HG02763 (cell line): ENCODE results near the gene ARSB.
"Not testable (repeated sequence)": the region's sequence is repeated elsewhere in the genome, so short reads cannot be mapped to it uniquely, and the experiment has no call there.

Experiments used
- ATAC-seq: cut with Tn5 transposase; IDR thresholded peaks from one replicate; pipeline ENCODE4 v1.9.1; 2021; ENCODE audit warnings: mild to moderate bottlenecking, moderate library complexity; ENCODE audit not compliant: unreplicated experiment

The ARSB gene

GRCh38 chr5:78785454-78785853 lies 199.7 kb downstream of the ARSB start:
- ATAC-seq, result no peak

GRCh38 chr5:78783434-78784130 lies 201.5 kb downstream of the ARSB start:
- no peak for ATAC-seq

DNA sequence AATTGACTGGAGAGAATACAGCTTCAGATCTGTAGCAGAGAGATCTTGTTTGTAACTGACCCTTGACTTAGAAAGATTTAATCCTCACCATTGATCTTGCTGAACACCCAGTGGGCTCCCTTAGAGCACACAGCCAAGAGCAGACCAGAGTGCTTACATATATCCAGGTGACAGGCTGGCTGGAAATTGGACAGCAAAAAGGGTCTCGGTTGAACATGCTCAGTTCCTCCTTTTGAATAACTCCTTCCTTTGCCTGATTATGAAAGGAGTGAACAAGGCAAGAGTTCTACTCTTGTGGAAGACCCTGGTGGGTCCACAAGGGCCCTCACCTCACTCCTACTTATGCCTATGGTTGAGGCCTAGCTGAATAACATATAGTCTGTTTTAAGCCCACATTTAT lies 202.4 kb downstream of the ARSB start:
- ATAC-seq, result no peak

- no peak for ATAC-seq
Measured at GRCh38 chr5:78781611-78782286, 203.4 kb downstream of the ARSB start.

DNA sequence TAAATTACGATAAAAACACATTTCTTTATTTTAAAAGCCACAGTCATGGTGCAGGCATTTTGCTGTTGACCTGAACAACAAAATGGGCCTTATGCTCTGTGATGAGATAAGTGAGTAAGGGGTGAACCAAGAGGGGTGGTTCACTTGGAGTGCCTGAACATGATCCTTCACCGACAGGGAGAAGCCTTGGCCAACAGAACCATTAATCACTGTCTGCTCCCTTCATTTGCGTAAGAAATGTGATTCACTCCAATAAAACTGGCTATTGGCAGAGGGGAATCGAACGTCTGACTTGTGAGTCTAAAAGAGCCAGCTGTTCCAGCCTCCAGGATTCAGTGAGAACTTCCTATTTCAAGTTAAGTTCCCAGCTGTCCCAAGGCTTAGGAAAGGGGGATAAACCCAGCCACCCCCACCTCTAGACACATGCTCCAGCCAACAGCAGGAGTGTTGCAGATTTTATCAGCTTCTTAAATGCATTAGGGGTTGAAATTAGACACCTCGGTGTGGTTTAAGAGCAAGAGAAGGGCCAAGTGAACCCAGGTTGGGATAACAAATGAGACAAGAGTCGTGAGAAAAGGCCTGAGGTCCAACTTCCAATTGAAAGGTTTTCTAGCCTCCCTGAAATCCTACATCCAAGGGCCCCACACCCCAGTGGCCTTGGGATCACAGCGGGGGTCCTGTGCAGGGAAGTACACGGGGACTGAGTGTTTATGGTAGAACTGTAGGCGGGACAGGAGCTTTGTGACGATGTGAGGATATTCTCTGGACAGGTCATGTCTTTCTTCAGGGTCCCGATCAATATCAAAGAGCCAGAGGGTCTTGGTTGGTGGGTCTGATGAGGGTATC lies 205.1 kb downstream of the ARSB start:
- no peak for ATAC-seq

DNA sequence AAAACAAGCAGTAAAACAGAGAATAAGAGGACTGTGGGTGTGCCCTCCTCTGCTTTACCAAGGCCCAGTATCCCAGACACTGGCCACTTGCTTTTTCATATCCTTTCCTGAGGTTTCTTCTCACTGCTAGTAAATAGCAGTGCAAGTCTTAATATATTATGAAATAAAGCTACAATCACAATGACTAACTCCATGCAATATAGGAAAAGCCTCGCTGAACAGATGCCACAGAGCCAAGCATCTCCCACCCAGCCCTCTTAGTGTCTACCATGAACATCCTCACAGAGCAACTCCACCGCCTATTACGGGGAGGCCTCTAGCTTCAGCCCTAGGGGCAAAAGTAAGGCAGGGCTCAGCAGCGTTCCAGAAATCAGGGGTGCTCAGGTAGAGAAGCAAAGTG lies 205.8 kb downstream of the ARSB start:
- ATAC-seq, result no peak

- no peak for ATAC-seq
Measured at GRCh38 chr5:78778538-78778937, 206.6 kb downstream of the ARSB start.

GRCh38 chr5:78777901-78778300 lies 207.2 kb downstream of the ARSB start:
- ATAC-seq, result no peak

DNA sequence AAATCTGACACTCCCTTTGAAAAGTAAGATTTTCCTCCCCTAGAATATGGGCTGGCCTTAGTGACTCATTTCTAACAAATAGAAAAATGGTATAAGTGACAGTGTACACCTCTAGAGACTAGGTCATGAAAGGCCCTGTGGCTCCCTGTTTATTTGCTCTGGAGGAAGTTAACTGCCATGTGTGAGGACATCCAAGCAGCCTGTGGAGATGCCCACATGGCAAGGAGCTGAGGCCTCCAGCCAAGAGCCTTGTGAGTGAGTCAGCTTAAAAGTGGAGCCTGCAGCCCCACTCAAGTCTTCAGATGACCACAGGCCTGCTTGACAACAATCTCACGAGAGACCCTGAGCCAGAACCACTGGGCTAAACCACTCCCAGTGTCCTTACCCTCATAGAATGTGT lies 208.5 kb downstream of the ARSB start:
- no peak for ATAC-seq

DNA sequence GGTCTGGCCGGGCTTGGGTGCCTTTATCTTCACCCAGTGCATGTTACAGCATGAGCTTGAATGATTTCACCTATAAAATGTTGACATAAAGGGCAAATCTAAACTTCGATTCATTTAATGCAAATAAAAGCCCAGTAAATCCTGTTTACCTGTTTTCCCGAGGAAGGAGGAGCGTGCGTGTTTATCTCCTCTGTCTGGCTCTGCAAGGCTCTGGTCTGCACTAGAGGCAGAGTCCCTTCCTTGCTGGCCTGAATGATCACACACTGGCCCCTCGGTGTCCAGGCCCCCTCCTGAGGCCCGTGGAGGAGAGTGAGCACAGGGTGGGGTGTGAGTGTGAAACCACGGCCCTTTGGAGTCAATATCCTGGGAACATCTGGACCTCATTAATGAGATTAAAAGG lies 211.5 kb downstream of the ARSB start:
- no peak for ATAC-seq

DNA sequence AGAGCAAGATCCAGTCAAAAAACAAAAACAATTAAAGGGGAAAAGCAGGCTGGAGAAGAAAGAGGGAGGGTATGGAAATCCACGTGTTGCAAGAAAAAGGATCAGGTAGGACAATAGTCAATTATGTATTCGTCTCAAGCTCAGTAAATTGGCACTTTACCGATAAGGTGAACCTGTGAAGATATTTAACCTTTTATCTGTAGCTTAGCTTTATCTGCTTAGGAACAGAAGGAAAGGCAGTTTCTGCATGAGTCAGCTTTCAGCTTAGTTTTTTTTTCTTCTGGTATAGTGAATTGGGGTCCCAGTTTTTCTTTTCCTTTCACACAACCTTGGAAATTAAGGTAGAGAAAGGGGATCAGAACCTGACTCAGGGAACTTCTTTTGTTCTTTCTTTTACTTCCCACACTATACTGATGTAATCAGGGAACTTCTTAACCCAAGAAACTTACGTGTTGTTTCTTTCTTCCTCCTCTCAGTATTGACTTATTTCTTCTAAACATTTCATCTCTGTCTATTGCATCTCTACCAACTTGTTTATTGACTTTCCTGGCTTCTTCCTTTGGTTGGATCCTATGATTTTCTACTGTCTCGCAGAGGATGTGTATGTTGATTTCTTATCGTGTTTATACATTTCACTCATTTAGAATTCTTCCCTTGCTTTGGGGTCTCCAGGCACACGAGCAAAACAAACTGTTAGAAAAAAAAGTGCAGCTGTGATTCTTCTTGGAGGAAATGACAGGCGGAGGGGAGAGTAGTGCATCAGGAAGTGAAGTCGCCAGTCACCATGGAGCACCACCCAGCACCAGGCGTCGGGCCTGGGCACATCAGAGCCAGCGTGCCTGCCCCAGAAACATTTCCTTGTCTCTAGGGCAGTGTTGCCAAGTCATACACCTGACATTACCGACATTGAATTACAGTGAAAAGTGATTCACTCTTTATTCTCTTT lies 213.6 kb downstream of the ARSB start:
- no peak for ATAC-seq

DNA sequence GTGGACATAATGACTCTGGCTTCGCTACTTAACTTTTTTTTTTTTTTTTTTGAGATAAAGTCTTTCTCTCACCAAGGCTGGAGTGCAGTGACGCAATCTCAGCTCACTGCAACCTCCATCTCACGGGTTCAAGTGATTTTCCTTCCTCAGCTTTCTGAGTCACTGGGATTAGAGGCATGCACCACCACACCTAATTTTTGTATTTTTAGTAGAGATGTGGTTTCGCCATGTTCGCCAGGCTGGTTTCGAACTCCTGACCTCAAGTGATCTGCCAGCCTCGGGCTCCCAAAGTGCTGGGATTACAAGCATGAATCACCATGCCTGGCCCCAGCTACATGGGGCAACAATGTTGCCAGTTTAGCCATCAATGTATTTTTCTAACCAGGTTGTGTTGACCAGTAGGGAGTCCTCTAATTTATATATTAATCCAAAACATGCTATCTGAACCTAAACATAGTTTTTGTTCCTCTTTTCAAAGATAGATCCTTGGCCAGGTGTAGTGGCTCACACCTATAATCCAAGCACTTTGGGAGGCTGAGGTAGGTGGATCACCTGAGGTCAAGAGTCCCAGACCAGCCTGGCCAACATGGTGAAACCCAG lies 216.2 kb downstream of the ARSB start:
- ATAC-seq, result no peak

DNA sequence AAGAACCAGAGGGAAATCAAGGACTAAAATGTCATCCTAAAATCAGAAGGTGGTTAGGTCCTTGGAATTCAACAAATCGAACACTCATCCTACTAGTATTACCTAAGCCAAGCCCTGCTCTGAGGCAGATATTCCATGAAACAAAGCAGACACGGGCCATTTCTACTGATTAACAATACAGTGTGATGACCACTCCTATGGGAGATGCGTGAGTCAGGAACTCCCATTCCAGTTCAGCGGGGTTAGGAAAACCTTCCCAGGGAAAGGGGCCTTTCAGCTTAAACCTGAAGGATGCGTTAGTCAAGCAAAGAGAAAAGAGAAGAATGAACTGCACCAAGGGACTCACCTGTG lies 218.7 kb downstream of the ARSB start:
- ATAC-seq, result no peak

DNA sequence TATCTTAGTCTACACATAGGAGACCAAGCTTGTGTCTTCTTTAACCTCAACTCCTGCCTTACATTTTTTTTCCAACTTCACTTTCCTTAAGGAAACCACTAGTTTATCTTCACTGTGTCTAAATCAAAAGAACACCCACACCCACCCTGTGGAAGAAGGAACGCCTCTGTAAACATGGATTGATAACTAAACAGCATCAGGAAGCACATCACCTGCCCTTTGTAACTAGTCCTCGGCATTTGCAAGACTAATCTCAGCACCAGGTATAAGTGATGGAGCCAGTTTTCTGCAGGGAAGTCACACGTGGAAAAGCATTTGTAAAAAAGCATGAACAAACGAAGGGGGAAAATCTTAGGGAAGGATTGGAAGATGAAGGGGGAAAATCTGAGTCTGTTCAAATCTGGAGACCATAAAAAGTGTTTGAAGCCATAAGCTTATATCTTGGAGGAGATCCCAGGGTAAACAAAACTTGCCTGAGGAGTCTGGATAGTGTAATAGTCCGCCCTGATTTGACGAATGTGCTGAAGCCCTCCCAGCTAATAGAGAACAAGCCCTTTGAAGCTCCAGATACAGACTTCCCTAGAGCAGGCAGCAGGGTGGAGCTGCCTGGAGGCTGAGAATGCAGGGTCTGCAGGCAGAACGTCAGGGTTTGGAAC lies 219.2 kb downstream of the ARSB start:
- ATAC-seq, result no peak

DNA sequence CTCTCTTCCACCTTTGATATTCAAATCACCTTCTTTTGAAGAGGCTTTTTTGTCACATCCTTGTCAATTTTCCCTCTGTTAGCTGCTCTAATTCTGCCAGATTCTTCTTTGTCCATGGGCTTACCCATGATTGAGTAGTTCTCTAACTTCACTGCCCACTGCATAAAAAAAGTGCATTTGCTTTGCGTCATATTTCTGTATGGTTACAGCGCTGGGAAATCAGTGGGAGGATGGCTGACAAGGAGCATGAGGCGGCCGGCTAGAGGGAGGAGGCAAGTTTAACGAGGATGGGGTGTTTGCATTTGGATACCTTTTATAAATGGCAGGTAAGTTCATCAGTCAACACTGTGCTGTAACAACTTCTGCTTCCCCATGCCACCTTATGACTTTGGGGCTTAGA lies 220.0 kb downstream of the ARSB start:
- ATAC-seq, result no peak

DNA sequence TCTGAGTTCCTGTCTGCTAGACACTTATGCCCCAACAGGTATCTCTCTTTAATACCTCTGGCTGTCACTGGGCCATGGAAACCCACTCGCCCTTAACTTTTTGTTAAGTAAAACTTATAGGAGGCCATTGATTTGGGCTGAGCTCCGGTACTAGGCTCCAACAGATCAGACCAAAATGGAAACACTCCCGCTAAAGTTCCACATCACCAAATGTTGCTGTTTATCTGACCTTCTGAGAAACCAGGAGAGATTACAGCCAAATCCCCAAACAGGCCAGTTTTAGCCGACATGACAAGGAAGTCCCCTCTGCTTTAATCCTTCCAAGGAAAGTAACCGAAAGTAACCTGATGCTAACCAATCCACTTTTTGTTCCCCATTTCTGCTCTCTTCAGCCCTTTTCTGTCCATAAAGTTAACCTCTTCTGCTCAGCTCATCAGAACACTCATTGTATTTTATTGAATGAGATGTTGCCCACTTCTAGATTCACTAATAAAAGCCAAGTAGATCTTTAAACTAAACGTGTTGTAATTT lies 221.4 kb downstream of the ARSB start:
- ATAC-seq, result no peak

DNA sequence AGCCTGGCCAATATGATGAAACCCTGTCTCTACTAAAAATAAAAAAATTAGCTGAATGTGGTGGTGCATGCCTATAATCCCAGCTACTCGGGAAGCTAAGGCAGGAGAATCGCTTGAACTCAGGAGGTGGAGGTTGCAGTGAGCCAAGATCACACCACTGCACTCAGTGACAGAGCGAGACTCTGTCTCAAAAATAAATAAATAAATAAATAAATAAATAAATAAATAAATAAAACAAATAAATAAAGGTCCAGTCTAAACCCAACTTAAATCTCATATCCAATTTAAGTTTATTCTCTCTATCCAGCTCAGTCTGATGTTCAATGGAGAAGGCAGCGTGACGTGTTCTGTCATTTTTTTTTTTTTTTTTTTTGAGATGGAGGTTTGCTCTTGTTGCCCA lies 222.4 kb downstream of the ARSB start:
- ATAC-seq, result not testable (repeated sequence)

GRCh38 chr5:78761840-78762239 lies 223.3 kb downstream of the ARSB start:
- ATAC-seq, result no peak

DNA sequence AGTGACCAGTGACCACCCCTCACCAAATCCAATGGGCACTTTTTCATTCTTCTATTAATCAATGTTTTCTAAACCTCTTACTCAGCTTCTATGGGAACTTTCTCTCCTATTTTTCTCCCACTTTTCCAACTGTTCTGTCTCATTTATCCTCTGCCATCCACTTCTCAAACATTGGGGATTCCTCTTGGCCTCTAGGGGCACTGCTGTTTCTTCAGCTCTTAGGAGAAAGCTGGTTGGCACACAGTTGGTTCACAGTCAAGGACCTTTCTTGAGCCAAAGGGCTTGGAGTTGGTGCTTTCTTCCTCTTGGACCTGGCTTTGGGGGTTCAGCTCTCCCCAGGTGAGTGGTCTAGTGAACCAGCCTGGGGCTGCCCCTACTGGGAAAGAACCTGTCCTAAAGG lies 224.3 kb downstream of the ARSB start:
- ATAC-seq, result no peak

- no peak for ATAC-seq
Measured at GRCh38 chr5:78760366-78760765, 224.7 kb downstream of the ARSB start.
